ENCODE measurements around the gene PARD3B.

The PARD3B gene

DNA sequence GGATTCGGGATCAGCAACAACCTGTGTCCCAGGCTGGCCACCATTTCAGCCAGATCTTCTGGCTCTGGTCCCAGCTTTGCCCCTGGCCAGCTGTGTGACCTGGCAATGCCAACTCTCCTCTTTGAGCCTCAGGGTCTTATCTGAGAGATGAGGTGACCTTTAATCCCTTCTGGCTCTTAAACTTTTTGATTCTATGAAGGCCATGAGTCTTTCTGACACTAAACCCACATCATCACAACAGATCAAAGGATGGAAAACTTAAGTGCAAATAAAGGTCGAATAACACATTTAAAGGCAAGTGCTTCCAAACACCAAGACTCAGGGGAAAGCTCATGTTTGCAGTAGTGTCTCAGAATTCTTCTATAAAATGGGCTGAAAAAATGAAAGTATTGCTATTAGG is 645.3 kb downstream of the PARD3B start:
- no peaks in the 10 kb centered on the region for H4K20me1 ChIP-seq (ENCODE audit: insufficient read depth, low read length)
- H3K4me2 ChIP-seq (ENCODE audit: low read depth, low read length) = no peak overlapping the region
- TF ChIP-seq EZH2 (optimal IDR thresholded peaks at IDR 0.05; ENCODE audit: low read depth, low read length) (no peak), EZH2phosphoT487 (IDR thresholded peaks at IDR 0.05; ENCODE audit: low read length) (no peak)
- TF ChIP-seq, protein P1, sequence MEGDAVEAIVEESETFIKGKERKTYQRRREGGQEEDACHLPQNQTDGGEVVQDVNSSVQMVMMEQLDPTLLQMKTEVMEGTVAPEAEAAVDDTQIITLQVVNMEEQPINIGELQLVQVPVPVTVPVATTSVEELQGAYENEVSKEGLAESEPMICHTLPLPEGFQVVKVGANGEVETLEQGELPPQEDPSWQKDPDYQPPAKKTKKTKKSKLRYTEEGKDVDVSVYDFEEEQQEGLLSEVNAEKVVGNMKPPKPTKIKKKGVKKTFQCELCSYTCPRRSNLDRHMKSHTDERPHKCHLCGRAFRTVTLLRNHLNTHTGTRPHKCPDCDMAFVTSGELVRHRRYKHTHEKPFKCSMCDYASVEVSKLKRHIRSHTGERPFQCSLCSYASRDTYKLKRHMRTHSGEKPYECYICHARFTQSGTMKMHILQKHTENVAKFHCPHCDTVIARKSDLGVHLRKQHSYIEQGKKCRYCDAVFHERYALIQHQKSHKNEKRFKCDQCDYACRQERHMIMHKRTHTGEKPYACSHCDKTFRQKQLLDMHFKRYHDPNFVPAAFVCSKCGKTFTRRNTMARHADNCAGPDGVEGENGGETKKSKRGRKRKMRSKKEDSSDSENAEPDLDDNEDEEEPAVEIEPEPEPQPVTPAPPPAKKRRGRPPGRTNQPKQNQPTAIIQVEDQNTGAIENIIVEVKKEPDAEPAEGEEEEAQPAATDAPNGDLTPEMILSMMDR (IDR thresholded peaks at IDR 0.05; ENCODE audit: low read length) = no peak
- no peaks in the 10 kb centered on the region for H3K79me2 ChIP-seq (ENCODE audit: low read length)
- H3K4me3 ChIP-seq (ENCODE audit: low read length) = no peak overlapping the region
- no peaks in the 10 kb centered on the region for H3K9me2 ChIP-seq (replicated peaks; ENCODE audit: insufficient read depth, low read length)
- H3K36me3 ChIP-seq (replicated peaks; ENCODE audit: insufficient read depth, low read length) = no peaks in the 10 kb centered on the region
- no peak overlapping the region for H3K27ac ChIP-seq (ENCODE audit: low read length)
- H3K4me1 ChIP-seq (ENCODE audit: low read length) = no peaks in the 10 kb centered on the region
- no peak overlapping the region for H3K9ac ChIP-seq (ENCODE audit: low read length)
- H3K27me3 ChIP-seq (replicated peaks; ENCODE audit: insufficient read depth, low read length) = no peaks in the 10 kb centered on the region
- no peaks in the 10 kb centered on the region for H3F3A ChIP-seq (ENCODE audit: insufficient read depth, low read length)
- no peak overlapping the region for H2AFZ ChIP-seq (ENCODE audit: low read length)
- no peaks in the 10 kb centered on the region for H3K9me3 ChIP-seq (replicated peaks; ENCODE audit: insufficient read depth, low read length)
- DNase-seq = no peak

DNA sequence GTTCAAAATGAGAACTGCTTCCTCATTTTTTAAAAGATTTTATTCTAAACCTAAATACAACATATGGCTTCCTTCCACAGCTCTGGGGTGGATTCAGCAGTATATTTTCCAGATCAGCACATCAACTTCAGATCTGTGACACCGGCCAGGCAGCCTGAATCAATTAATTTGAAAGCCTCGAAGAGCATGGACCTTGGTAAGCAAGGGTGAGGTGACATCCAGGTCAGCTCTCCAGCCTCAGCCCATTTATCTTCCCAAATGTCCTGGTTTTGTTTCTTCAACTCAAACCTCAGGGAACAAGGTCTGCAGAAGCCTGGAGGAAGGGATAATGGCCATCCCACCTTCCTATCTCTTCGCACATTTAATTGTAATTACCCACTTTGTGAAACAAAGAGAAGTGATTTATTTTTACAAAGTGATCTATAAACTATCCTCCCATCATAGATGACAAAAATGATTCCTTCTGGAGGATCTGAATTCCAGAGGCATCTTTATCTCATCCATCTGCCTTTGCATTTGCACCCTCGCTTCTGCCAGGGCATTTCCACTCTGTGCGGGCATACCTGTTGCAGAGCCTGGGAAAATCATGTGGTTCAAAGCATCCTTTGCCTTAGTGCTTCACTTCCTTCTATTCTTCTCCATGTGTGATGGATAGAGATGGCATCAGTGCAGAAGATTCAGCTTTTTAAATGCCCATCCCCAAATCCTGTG is 648.0 kb downstream of the PARD3B start:
- Histone ChIP-seq H3K27ac (ENCODE audit: low read length) (no peak overlapping the region), H2AFZ (ENCODE audit: low read length) (no peak overlapping the region), H3K27me3 (replicated peaks; ENCODE audit: insufficient read depth, low read length) (no peaks in the 10 kb centered on the region), H4K20me1 (ENCODE audit: insufficient read depth, low read length) (no peaks in the 10 kb centered on the region), H3K9me3 (replicated peaks; ENCODE audit: insufficient read depth, low read length) (no peaks in the 10 kb centered on the region), H3K4me1 (ENCODE audit: low read length) (no peaks in the 10 kb centered on the region), H3K9me2 (replicated peaks; ENCODE audit: insufficient read depth, low read length) (no peaks in the 10 kb centered on the region), H3K79me2 (ENCODE audit: low read length) (no peaks in the 10 kb centered on the region), H3K36me3 (replicated peaks; ENCODE audit: insufficient read depth, low read length) (no peaks in the 10 kb centered on the region), H3K4me3 (ENCODE audit: low read length) (no peak overlapping the region), H3F3A (ENCODE audit: insufficient read depth, low read length) (no peaks in the 10 kb centered on the region), H3K4me2 (ENCODE audit: low read depth, low read length) (no peak overlapping the region), H3K9ac (ENCODE audit: low read length) (no peak overlapping the region)
- TF ChIP-seq EZH2phosphoT487 (IDR thresholded peaks at IDR 0.05; ENCODE audit: low read length) (no peak), EZH2 (optimal IDR thresholded peaks at IDR 0.05; ENCODE audit: low read depth, low read length) (no peak)
- TF ChIP-seq, protein P1 (IDR thresholded peaks at IDR 0.05; ENCODE audit: low read length) = no peak
- DNase-seq = no peak

DNA sequence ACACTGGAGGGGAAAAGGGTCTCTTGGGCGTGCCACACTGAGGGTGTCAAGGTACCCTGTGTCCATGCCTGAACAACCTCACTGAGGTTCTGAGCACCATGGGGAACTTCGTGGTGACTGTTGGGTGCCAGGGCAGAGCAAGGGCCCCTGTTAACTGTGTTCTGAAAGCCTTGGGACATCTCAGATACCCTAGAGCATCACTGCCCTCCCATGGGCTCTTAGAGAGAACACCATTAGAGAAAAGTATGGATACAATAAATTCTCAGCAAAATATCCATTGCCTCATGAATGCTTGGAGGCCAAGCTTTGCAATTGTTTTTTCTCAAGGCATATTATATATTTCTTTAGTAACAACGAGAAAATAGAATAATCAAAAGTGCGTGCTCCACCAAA is 648.6 kb downstream of the PARD3B start:
- no peak for DNase-seq
- H3K9ac ChIP-seq (ENCODE audit: low read length) = no peak overlapping the region

More for the DNA sequence above, 648.6 kb downstream of the PARD3B start:
- Histone ChIP-seq H3K36me3 (replicated peaks; ENCODE audit: insufficient read depth, low read length) (no peaks in the 10 kb centered on the region), H3K27me3 (replicated peaks; ENCODE audit: insufficient read depth, low read length) (no peaks in the 10 kb centered on the region), H3K4me1 (ENCODE audit: low read length) (no peaks in the 10 kb centered on the region), H3K79me2 (ENCODE audit: low read length) (no peaks in the 10 kb centered on the region), H2AFZ (ENCODE audit: low read length) (no peak overlapping the region), H3K4me3 (ENCODE audit: low read length) (no peak overlapping the region), H3F3A (ENCODE audit: insufficient read depth, low read length) (no peaks in the 10 kb centered on the region), H4K20me1 (ENCODE audit: insufficient read depth, low read length) (no peaks in the 10 kb centered on the region), H3K4me2 (ENCODE audit: low read depth, low read length) (no peak overlapping the region), H3K9me2 (replicated peaks; ENCODE audit: insufficient read depth, low read length) (no peaks in the 10 kb centered on the region), H3K27ac (ENCODE audit: low read length) (no peak overlapping the region), H3K9me3 (replicated peaks; ENCODE audit: insufficient read depth, low read length) (no peaks in the 10 kb centered on the region)
- no peak for TF ChIP-seq EZH2 (optimal IDR thresholded peaks at IDR 0.05; ENCODE audit: low read depth, low read length)
- TF ChIP-seq, protein P1 (IDR thresholded peaks at IDR 0.05; ENCODE audit: low read length) = no peak
- TF ChIP-seq EZH2phosphoT487 (IDR thresholded peaks at IDR 0.05; ENCODE audit: low read length) = no peak

All from MM.1S (cell line).